CD14-positive monocyte (primary cell): Measurements from ENCODE around the gene NUDT2. TPM values are rescaled to one million over a fixed set of nuclear protein-coding genes. Genes with fewer than 3 reads are reported as not detected.

Experiments used
- DNase-seq, 3 donors: peaks; one replicate each; pipeline ENCODE4 v3.0.0-alpha.2; 2011 to 2022
- H2AFZ ChIP-seq: 2 replicates; pipeline ENCODE4 v1.6.0; 2012; ENCODE audit warnings: mild to moderate bottlenecking, low read depth, low read length, inconsistent platforms; ENCODE audit not compliant: insufficient read depth, poor library complexity, severe bottlenecking
- H3K27ac ChIP-seq, 2 donors: 1 replicate in 1 of 2; 2 replicates in 1 of 2; pipeline ENCODE4 v1.5.1; 2012 to 2013; ENCODE audit warnings: low read length in 2 of 2, control low read depth in 1 of 2, inconsistent platforms in 1 of 2, low read depth in 1 of 2, mild to moderate bottlenecking in 1 of 2
- H3K27me3 ChIP-seq, 2 donors: one replicate each; pipeline versions ENCODE4 v1.6.0 to v1.6.1; 2011 to 2013; ENCODE audit warnings: low read length in 2 of 2; ENCODE audit not compliant: control insufficient read depth in 2 of 2, insufficient read depth in 2 of 2
- H3K36me3 ChIP-seq, 2 donors: replicated peaks in 1 of 2; 1 replicate in 1 of 2; 2 replicates in 1 of 2; pipeline versions ENCODE4 v1.5.1 to v1.6.1; 2012 to 2013; ENCODE audit warnings: low read length in 2 of 2, control low read depth in 1 of 2, inconsistent platforms in 1 of 2, mild to moderate bottlenecking in 1 of 2; ENCODE audit not compliant: insufficient read depth in 2 of 2, control insufficient read depth in 1 of 2
- H3K4me1 ChIP-seq, 2 donors: 1 replicate in 1 of 2; 2 replicates in 1 of 2; pipeline versions ENCODE4 v1.5.1 to v1.6.1; 2012 to 2013; ENCODE audit warnings: low read length in 2 of 2, control low read depth in 1 of 2, inconsistent platforms in 1 of 2, mild to moderate bottlenecking in 1 of 2, moderate library complexity in 1 of 2; ENCODE audit not compliant: insufficient read depth in 2 of 2, control insufficient read depth in 1 of 2
- H3K4me2 ChIP-seq: replicated peaks from 2 replicates; pipeline ENCODE3; 2012; ENCODE audit warnings: low read length, moderate library complexity, mild to moderate bottlenecking; ENCODE audit not compliant: poor library complexity, severe bottlenecking; ENCODE audit errors: extremely low read depth
- H3K4me3 ChIP-seq, 3 experiments: fragments of 200-600 bp in 1 of 3; sonication (generic) in 1 of 3; replicated peaks in 1 of 3; 1 replicate in 2 of 3; 2 replicates in 1 of 3; pipeline ENCODE4 v1.5.1; 2011 to 2013; ENCODE audit warnings: low read length in 3 of 3, mild to moderate bottlenecking in 3 of 3, control low read depth in 2 of 3, low read depth in 2 of 3, inconsistent platforms in 1 of 3, moderate library complexity in 1 of 3
- H3K79me2 ChIP-seq: 2 replicates; pipeline ENCODE4 v1.6.0; 2012; ENCODE audit warnings: mild to moderate bottlenecking, control low read depth, inconsistent platforms, low read length, moderate library complexity; ENCODE audit not compliant: insufficient read depth
- H3K9ac ChIP-seq: 2 replicates; pipeline ENCODE4 v1.6.0; 2017; ENCODE audit warnings: low read length, mild to moderate bottlenecking; ENCODE audit not compliant: insufficient read depth, poor library complexity, severe bottlenecking
- H3K9me3 ChIP-seq, 2 donors: replicated peaks in 1 of 2; 1 replicate in 1 of 2; 2 replicates in 1 of 2; pipeline versions ENCODE4 v1.5.1 to v1.6.1; 2012 to 2013; ENCODE audit warnings: low read length in 2 of 2, control low read depth in 1 of 2; ENCODE audit not compliant: control insufficient read depth in 1 of 2, insufficient read depth in 1 of 2
- H4K20me1 ChIP-seq: 2 replicates; pipeline ENCODE4 v1.6.0; 2012; ENCODE audit warnings: mild to moderate bottlenecking, low read length, control low read depth, moderate library complexity; ENCODE audit not compliant: insufficient read depth
- H3K27ac Mint-ChIP-seq, 7 donors: one replicate each; pipeline ENCODE4 v1.8.0; 2020; ENCODE audit warnings: mild to moderate bottlenecking in 7 of 7, mixed read lengths in 7 of 7, moderate library complexity in 6 of 7, inconsistent platforms in 2 of 7
- H3K27me3 Mint-ChIP-seq, 3 donors: one replicate each; pipeline ENCODE4 v1.8.0; 2021 to 2022; ENCODE audit warnings: low read depth in 3 of 3, mild to moderate bottlenecking in 3 of 3, mixed read lengths in 3 of 3, moderate library complexity in 3 of 3, inconsistent platforms in 1 of 3
- H3K36me3 Mint-ChIP-seq, 2 donors: one replicate each; pipeline ENCODE4 v1.8.0; 2020; ENCODE audit warnings: mixed read lengths in 2 of 2, inconsistent platforms in 1 of 2, mild to moderate bottlenecking in 1 of 2
- H3K4me1 Mint-ChIP-seq: one replicate; pipeline ENCODE4 v1.8.0; 2020; ENCODE audit warnings: mild to moderate bottlenecking, mixed read lengths
- H3K4me3 Mint-ChIP-seq, 2 donors: one replicate each; pipeline ENCODE4 v1.8.0; 2020; ENCODE audit warnings: mild to moderate bottlenecking in 2 of 2, mixed read lengths in 2 of 2, moderate library complexity in 1 of 2
- H3K9me3 Mint-ChIP-seq, 7 donors: one replicate each; pipeline ENCODE4 v1.8.0; 2020 to 2022; ENCODE audit warnings: mixed read lengths in 7 of 7, mild to moderate bottlenecking in 6 of 7, moderate library complexity in 6 of 7, inconsistent platforms in 2 of 7
- CTCF ChIP-seq: fragments of 200-600 bp; IDR thresholded peaks from one replicate; pipeline ENCODE4 v1.8.0; 2022; ENCODE audit warnings: antibody characterized with exemption, mild to moderate bottlenecking
- WGBS: methylation state at CpG from one replicate; pipeline ENCODE4 v1.1.5; 2013; ENCODE audit warnings: missing lambda C conversion rate; ENCODE audit not compliant: insufficient coverage; 5-methylcytosine and 5-hydroxymethylcytosine counted together
- intact Hi-C, 2 donors: fragments of 100-400 bp; cut with micrococcal nuclease; formaldehyde crosslinking; loops; one replicate each; pipeline versions ENCODE4 v1.15.0 to v1.15.1; 2023
- polyA plus RNA-seq, 3 donors: library from polyadenylated mRNA; depleted of rRNA in 1 of 3; unstranded in 2 of 3; stranded (reverse) in 1 of 3; fragments of 300-500 nt in 2 of 3; fragments of >200 nt in 1 of 3; fragmentation: Illumina TruSeq in 2 of 3; gene quantifications; 1 replicate in 2 of 3; 2 replicates in 1 of 3; pipeline ENCODE4 v1.2.3, GENCODE V29; 2012 to 2021

Gene NUDT2
- polyA plus RNA-seq, 3 donors = 24.4 to 56.9 (median 38.0) TPM

- peaks cover 27 to 39% (median 28%) of the 10 kb centered on the region in 3 donors for H3K27me3 Mint-ChIP-seq
- intact Hi-C loops = loop anchor here in 1 of 2 donors (5.0 kb wide), 1 partner anchor 74 kb away; the partner anchor contains the start of genes DNAI1 and FAM219A
- H3K9me3 Mint-ChIP-seq = peaks cover 0 to 3% (median 0%) of the 10 kb centered on the region in 7 donors
- 95% methylated on average over 3 of the region's 3 CpGs for WGBS
- peaks cover 0 to 6% of the 10 kb centered on the region in 2 donors for H3K36me3 Mint-ChIP-seq
- no peak for DNase-seq
- no peaks in the 10 kb centered on the region for H4K20me1 ChIP-seq
- H3K9ac ChIP-seq = no peak overlapping the region
- H3K27me3 ChIP-seq = peaks cover 0 to 25% of the 10 kb centered on the region in 2 donors
- peaks cover 29% of the 10 kb centered on the region for H3K4me1 Mint-ChIP-seq
- H3K4me1 ChIP-seq = peaks cover 21 to 26% of the 10 kb centered on the region in 2 donors
- H3K4me3 Mint-ChIP-seq = no peak overlapping the region
- H3K36me3 ChIP-seq = no peaks in the 10 kb centered on the region
- no peak for TF ChIP-seq CTCF
- no peaks in the 10 kb centered on the region for H3K9me3 ChIP-seq
- H3K27ac Mint-ChIP-seq = no peak overlapping the region
- H3K27ac ChIP-seq = no peak overlapping the region
- H3K4me3 ChIP-seq = no peak overlapping the region
- H3K79me2 ChIP-seq = no peaks in the 10 kb centered on the region
- H2AFZ ChIP-seq = no peak overlapping the region
- H3K4me2 ChIP-seq = no peak overlapping the region
These were observed 53.5 kb downstream of the NUDT2 start for GRCh38 chr9:34382879-34383278.

GRCh38 chr9:34383904-34384303 lies 54.5 kb downstream of the NUDT2 start:
- peaks cover 21 to 26% of the 10 kb centered on the region in 2 donors for H3K4me1 ChIP-seq
- peak overlapping the region in 1 of 7 donors; percentile 54 for H3K27ac Mint-ChIP-seq
- H3K27me3 Mint-ChIP-seq = peaks cover 28 to 34% (median 30%) of the 10 kb centered on the region in 3 donors
- H3K9ac ChIP-seq = no peak overlapping the region
- no peak overlapping the region for H3K27ac ChIP-seq
- H3K79me2 ChIP-seq = no peaks in the 10 kb centered on the region
- H3K4me1 Mint-ChIP-seq = peaks cover 29% of the 10 kb centered on the region
- no peak overlapping the region for H3K4me2 ChIP-seq
- H4K20me1 ChIP-seq = no peaks in the 10 kb centered on the region
- peaks cover 0 to 6% of the 10 kb centered on the region in 2 donors for H3K36me3 Mint-ChIP-seq
- H2AFZ ChIP-seq = no peak overlapping the region
- no peak overlapping the region for H3K4me3 Mint-ChIP-seq
- H3K9me3 ChIP-seq = no peaks in the 10 kb centered on the region
- 84% methylated on average over 4 of the region's 4 CpGs for WGBS
- H3K9me3 Mint-ChIP-seq = peaks cover 0 to 3% (median 0%) of the 10 kb centered on the region in 7 donors
- H3K4me3 ChIP-seq = no peak overlapping the region
- H3K27me3 ChIP-seq = peaks cover 0 to 26% of the 10 kb centered on the region in 2 donors
- H3K36me3 ChIP-seq = no peaks in the 10 kb centered on the region
- intact Hi-C loops = loop anchor here in 1 of 2 donors (5.0 kb wide), 1 partner anchor 73 kb away; the partner anchor contains the start of genes DNAI1 and FAM219A
- no peak for DNase-seq
- no peak for TF ChIP-seq CTCF
